IPS DF 19.7 (cell line): Measurements from ENCODE around the gene ADAMTSL1.

Source experiments
- DNase-seq: peaks from one replicate; pipeline ENCODE4 v3.0.0-alpha.2; 2013; ENCODE audit warnings: low read depth, low spot score

The ADAMTSL1 gene

GRCh38 chr9:18739127-18739526 is 265.2 kb downstream of the ADAMTSL1 start:
- DNase-seq, result no peak

GRCh38 chr9:18739641-18740318 is 265.8 kb downstream of the ADAMTSL1 start:
- DNase-seq, result no peak

GRCh38 chr9:18741359-18741758 is 267.4 kb downstream of the ADAMTSL1 start:
- no peak for DNase-seq

- DNase-seq, result no peak
Observed at GRCh38 chr9:18741945-18742344, 268.0 kb downstream of the ADAMTSL1 start.

- DNase-seq, result no peak
Observed at GRCh38 chr9:18743421-18743820, 269.5 kb downstream of the ADAMTSL1 start.

DNA sequence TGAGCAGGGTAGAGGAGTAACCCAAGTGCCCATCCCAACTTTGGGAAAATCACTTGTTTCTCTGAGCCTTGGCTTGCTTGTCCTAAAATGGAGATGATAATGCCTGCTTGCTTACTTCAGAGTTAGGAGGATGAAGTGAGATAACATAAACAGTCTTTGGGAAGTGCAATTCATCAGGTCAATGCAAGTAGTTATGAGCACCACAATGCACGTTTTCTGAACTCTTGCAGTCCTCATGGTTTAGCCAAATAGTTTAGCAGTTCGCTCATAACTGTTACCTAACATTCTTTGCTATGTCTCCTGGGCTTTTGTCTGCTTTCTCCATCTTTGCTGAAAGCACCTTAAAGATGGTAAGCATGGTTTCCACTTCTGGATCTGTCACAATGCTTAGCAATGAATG is 270.0 kb downstream of the ADAMTSL1 start:
- no peak for DNase-seq

- no peak for DNase-seq
Observed at GRCh38 chr9:18745710-18746109, 271.8 kb downstream of the ADAMTSL1 start.

DNA sequence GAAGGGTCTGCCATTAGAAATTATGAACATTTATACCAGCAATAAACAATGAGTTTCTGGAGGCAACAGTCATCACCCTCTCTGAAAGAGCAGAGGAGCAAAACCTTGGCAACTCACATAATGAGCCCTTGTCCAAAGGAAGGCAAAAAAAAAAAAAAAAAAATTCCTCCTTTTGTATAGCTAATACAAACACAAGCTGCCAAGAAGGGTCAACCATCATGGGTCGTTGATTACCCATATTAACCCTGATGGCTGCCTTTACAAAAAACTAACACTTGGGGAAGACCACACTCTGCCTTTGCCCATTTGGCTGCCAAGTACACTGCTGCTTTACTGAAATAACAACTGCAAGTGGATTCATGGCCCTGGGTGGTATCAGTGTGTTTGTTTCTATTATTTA is 272.7 kb downstream of the ADAMTSL1 start:
- no peak for DNase-seq

DNA sequence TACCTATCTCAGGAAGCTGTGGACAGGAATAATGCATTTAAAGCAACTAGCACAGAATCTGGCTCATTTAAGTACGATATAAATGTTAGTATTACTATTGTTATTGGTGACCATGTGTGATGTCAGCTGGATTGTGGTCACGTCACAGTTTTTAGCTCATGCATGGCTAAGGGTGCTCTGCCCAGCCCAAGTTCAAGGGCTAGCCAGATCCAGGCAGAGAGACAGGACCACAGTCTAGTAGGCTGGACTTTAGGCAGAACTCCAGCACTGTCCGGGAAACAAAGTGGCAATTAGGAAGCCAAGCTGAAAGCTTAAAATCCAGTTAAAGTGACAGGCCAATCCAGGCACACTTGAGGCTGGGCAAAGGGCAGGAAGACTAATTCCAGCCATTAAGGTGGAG is 273.6 kb downstream of the ADAMTSL1 start:
- DNase-seq, result no peak

GRCh38 chr9:18748251-18748701 is 274.3 kb downstream of the ADAMTSL1 start:
- no peak for DNase-seq

DNA sequence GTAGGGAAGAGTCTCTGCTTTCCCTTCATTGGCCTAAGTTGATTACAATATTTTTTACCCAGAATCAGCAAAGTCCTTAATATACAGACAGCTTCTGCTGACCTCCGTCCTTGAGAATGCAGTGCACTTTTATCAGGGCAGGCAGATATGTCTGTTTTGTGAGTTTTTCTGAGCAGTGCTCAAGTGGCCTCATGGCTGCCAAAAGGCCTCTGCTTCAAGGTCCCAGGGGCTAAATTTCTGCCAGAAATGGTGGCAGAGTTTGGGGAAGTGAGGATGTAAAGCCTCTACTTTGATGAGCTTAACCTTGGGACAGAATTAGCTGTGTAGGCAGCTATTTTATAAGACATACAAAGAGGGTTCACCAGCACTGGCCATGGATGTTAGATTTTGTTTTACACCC is 275.8 kb downstream of the ADAMTSL1 start:
- DNase-seq, result no peak

GRCh38 chr9:18753904-18754303 is 280.0 kb downstream of the ADAMTSL1 start:
- no peak for DNase-seq

GRCh38 chr9:18754537-18754936 is 280.6 kb downstream of the ADAMTSL1 start:
- DNase-seq, result no peak

- DNase-seq, result no peak
Observed at GRCh38 chr9:18755263-18755662, 281.3 kb downstream of the ADAMTSL1 start.

DNA sequence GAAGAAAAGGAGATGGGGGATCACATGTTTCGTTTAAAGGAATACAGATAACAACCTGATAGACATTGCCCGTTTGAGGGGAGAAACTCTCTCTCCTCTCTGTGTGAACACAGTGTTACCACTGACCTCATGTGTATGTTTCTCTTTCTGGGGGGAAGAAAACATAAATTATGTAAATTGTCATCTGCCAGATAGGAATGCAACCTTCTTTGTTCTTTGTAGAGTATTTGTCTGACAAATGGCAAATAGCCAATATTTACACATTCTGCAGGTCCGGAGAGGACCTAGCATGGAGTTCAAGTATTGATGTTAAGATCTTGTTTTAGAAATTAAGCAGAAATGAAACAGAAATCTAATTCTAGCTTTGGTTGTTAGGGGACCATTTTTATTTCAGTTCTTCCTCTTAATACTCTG is 282.8 kb downstream of the ADAMTSL1 start:
- no peak for DNase-seq

DNA sequence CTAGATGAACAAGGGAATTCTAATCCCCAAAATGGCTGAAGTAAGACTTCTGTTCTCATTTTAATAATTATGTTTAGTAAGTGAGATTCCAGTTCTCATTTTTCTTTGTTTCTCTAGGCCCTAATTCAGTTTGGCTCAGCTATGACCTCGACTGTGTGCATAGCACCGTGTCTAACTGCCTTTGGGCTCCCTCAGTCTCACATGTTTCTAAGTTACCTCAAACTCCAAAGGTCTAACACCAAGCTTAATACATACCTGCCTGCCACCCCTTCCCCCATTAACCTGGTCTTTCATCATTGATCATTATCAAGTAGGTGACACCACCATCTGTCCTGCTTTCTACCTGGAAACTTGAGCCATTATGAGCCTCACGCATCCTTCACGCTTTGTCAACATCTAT is 285.9 kb downstream of the ADAMTSL1 start:
- no peak for DNase-seq

DNA sequence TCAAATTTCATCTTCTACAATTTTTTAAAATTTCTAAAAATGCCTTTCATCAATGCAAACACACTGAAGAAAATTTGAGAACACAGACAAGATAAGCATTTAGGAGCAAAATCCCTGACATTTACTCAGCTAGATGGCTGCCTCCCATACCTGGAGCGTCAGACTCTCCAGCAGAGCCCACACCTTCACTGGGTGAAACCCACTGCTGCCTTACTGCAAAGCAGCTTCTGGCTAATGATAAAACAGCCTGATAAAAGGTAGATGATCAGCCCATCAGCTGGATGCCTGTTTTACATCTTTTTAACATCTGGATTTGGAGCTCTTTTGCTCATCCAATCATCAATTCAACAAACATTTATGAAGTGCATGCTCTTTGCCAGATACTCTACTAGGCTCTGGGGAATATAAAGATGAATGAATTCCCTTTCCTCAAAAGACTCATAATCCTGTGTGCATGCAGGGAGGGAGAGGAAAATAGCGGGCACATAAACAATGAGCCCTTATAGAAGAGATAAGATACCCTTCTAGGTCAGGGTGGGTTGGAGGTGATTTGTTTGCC is 287.9 kb downstream of the ADAMTSL1 start:
- DNase-seq, result no peak

DNA sequence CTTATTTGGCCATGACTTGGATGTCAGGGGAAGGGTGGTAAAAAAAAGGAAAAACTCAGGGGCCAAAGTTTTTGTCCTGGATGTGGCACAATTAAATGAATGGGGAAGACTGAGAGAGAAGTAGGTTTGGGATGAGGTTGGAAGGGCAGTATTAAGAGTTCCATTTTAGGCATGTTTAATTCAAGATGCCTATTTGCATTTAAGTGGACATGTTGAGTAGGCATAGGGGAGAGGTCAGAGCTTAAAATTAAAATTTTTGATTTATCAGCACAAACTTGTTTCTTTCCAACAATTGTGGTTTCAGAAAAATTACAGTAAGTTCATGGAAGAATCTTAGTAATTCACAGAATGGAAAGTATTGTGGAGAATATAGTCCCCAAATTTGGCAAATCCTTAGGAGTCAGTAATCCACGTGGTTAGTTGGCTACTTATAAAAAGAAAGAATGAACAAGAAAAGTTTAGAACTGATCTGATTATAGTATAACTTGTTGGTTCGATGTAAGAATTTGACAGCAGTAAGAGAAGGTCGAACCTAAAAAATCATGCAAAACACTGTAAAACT is 293.1 kb downstream of the ADAMTSL1 start:
- DNase-seq, result no peak

DNA sequence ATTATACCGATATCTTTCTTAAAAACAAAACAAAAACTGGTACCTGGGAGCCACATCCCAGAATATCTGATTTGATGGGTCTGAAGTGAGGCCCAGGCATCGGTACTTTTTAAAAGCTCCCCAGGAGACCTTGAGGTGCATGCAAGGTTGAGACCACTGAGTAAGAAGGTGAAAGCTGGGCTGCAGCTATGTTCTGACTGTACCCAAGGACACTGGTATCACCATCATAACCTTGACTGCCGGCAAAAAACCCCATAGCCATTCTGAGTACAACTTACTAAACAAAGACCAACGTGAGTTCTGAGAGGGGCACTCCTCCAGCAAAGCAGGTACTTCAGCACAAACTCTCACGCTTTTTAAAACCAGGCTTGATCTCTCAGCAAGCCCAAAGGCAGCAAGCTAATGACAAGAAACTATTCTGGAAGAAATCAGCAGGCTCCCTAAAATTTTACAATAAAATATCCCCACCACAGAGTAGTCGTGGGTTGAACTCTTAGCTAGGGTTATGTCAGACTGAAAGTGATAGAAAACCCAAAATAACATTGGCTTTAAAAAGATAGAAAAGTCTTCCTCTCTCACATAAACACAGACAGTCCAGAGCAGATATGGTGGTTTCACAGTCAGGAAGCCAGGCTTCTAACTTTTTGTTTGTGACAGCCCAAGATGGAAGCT is 295.1 kb downstream of the ADAMTSL1 start:
- DNase-seq, result no peak

DNA sequence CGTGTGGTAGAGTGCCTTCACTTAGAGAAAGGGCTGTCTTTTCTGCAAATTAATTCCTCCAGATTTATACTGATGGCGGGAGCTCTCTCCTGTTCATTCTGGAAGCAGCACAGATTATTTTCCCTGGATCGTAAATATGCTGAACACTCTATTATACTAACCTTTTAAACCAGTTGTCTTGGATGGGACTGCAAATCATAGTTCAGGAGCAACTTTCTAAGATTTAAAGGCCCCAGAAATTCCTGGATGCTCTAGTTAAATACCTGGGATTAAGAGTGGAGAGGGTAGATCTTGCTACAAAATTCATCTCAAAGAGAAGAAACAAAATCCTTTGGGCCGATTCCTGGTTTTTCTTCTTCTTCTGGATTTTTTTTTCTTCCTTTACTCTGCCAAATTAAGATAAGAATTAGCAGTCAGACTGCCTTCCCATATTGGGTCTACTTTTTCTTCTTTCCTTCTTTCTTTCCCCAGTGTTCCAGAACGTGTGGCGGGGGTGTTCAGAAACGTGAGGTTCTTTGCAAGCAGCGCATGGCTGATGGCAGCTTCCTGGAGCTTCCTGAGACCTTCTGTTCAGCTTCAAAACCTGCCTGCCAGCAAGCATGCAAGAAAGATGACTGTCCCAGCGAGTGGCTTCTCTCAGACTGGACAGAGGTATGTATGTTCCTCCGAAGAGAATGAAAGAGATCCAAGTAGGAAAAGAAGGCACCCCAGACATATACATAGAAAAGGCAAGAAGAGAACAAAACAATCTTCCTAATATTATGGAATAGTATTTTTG is 296.4 kb downstream of the ADAMTSL1 start:
- no peak for DNase-seq

GRCh38 chr9:18771011-18771410 is 297.1 kb downstream of the ADAMTSL1 start:
- DNase-seq, result no peak

- no peak for DNase-seq
Observed at GRCh38 chr9:18771763-18772162, 297.8 kb downstream of the ADAMTSL1 start.
